Ramos (cell line): ENCODE data around the gene ELOVL7.
"Not testable (repeated sequence)": the region's sequence is repeated elsewhere in the genome, so short reads cannot be mapped to it uniquely, and the experiment has no call there.

Experiments
- in situ Hi-C: fragments of 300-500 bp; cut with MboI; formaldehyde crosslinking; loops from one replicate; pipeline ENCODE4 v1.14.3; 2022; ENCODE audit warnings: low sequenced_read_pairs; ENCODE audit not compliant: unreplicated experiment

Gene ELOVL7

DNA sequence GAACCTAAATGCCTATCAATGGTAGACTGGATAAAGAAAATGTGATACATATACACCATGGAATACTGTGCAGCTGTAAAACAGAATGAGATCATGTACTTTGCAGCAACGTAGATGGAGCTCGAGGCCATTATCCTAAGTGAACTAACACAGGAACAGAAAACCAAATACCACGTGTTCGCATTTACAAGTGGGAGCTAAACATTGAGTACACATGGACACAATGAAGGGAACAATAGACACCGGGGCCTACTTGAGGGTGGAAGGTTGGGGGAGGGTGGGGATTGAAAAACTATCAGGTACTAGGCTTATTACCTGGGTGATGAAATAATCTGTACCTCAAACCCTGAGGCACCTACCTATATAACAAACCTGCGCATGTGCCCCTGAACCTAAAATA is 121.7 kb downstream of the ELOVL7 start:
- in situ Hi-C loops, result no loop called here

DNA sequence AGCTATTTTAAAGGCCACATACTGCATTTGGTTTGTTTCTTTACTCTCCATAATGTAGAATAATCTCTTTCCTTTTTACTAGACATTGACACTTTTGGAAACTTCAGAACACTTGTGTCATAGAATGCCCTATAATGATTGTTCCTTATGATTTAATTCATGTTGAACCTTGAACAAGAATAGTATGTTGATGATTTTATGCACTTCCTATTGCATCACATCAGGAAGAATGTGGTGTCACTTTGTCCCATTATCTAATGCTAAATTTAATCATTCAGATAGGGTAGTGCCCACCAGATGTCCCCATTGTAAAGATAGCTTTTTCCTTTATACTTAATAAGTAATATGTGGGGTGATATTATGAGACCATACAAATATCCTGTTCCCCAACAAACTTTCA is 124.7 kb downstream of the ELOVL7 start:
- in situ Hi-C loops, result no loop called here

DNA sequence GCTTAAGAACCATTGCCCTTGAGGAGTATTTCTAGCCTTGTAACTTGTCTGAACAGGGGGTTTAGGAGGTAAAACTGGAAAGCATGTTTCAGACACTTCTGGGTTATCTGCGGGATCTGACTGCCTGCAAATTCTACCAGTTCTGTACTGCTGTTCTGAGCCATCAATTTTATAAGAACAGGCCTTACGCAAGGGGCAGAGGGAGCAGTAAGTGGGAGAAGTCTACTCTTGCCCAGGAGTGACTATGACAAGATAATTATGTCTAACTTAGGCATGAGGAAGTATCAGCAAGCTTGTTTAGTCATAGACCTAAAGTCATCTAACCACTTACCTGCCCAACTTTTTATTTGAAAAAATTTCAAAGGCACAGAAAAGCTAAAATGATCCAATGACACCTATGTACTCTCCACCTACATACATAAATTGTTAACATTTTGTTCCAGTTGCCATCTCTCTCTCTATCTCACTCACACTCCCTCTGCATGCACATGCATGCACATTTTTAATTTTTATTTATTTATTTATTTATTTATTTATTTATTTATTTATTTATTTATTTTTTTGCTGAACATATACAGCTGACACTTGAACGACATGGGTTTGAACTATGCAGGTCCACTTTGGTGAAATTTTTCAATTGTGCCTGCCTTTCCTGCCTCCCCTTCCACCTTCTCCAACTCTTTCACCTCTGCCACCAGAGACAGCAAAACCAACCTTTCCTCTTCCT is 125.7 kb downstream of the ELOVL7 start:
- in situ Hi-C loops, result no loop called here

DNA sequence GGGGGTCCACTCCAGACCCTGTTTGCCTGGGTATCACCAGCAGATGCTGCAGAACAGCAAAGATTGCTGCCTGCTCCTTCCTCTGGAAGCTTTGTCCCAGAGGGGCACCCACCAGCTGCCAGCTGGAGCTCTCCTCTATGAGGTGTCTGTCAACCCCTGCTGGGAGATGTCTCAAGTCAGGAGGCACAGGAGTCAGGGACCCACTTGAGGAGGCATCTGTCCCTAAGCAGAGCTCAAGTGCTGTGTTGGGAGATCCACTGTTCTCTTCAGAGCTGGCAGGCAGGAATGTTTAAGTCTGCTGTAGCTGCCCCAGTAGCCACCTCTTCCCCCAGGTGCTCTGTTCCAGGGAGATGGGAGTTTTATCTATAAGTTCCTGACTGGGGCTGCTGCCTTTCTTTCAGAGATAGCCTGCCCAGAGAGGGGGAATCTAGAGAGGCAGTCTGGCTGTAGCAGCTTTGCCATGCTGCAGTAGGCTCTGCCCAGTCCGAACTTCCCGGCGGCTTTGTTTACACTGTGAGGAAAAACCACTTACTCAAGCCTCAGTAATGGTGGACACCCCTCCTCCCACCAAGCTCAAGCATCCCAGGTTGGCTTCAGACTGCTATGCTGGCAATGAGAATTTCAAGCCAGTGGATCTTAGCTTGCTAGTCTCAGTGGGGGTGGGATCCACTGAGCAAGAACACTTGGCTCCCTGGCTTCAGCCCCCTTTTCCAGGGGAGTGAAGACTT is 128.7 kb downstream of the ELOVL7 start:
- in situ Hi-C loops, result not testable (repeated sequence)

DNA sequence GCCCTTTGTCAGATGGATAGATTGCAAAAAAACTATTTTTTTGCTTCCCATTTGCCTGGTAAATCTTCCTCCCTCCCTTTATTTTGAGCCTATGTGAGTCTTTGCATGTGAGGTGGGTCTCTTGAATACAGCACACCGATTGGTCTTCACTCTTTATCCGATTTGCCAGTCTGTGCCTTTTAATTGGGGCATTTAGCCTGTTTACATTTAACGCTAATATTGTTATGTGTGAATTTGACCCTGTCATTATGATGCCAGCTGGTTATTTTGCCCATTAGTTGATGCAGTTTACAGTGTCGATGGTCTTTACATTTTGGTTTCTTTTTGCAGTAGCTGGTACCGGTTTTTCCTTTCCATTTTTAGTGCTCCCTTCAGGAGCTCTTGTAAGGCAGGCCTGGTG is 131.1 kb downstream of the ELOVL7 start:
- in situ Hi-C loops, result no loop called here

DNA sequence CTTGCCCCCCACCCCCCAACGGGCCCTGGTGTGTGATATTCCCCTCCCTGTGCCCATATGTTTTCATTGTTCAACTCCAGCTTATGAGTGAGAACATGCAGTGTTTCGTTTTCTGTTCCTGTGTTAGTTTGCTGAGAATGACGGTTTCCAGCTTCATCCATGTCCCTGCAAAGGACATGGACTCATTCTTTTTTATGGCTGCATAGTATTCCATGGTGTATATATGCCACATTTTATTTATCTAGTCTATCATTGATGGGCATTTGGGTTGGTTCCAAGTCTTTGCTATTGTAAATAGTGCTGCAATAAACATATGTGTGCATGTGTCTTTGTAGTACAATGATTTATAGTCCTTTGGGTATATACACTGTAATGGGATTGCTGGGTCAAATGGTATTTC is 132.2 kb downstream of the ELOVL7 start:
- in situ Hi-C loops, result not testable (repeated sequence)

DNA sequence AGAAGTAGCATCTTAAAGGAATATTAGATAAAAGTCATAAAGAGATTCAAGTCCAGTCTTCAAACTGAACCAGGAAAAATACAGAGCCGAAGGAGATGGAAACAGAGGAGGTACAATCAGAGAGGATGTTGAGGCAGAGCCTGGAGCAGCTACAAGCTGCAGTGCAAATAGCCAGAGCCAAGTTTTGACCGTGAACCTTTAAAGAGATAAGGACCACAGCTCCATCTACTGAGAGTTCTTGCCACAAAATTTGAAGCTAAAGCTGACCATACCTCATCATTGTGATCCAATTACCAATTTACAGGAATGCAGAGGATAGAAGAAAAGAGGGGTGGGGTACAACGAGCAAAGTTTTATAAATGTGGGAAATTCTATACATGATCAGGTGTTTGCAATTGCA is 133.7 kb downstream of the ELOVL7 start:
- in situ Hi-C loops, result no loop called here

DNA sequence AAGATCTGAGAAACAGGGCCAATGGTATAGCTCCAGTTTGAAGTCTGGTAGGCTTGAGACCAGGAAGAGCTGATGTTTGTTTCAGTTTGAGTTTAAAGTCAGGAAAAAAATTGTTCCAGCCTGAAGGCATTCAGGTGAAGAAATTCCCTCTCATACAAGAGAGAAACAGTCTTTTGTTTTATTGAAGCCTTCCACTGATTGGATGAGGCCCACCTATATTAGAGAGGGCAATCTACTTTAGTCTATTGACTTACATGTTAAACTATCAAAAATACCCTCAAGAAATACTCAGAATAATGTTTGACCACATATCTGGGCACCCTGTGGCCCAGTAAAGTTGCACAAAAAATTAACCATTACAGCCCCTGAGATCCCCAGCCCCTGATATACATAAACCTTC is 138.9 kb downstream of the ELOVL7 start:
- in situ Hi-C loops, result no loop called here

DNA sequence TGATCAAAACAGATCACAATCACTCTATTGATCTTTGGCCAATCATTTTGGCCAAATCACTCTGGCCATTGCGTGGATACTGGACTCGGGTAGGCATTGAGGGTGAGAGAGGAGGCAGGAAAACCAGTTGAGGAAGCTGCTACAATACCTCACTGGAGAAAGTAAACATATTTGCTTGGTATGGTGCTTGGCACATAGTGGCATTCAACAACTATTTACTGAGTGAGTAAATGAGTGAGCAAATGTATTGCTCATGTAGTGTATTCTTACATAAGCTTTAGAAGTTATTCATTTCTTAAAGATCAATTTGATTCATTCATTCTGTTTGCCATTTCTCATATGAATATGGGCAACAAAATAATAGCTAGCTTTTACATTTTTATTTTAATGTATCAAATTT is 140.1 kb downstream of the ELOVL7 start:
- in situ Hi-C loops, result no loop called here
